ENCODE measurements around the gene ZBBX.

DNA sequence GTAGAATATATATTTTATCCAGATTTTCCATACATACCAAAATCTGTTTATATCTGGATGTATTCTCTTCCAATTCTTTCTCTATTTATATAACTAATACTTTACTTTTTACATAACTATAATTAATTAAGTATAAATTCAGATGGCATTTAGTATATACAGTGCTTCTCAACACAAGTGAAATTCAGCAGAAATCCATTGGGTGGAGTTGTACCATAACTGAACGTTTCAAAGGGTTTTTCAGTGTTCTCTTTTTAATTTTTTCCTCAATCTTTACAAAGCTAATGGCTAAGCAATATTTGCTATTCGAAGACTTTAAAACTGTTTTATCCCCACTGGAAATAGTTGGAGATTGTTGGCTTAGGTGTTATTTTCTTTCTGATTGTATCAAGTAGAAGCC, 13.9 kb upstream of the ZBBX start:
- TF ChIP-seq, protein P1, sequence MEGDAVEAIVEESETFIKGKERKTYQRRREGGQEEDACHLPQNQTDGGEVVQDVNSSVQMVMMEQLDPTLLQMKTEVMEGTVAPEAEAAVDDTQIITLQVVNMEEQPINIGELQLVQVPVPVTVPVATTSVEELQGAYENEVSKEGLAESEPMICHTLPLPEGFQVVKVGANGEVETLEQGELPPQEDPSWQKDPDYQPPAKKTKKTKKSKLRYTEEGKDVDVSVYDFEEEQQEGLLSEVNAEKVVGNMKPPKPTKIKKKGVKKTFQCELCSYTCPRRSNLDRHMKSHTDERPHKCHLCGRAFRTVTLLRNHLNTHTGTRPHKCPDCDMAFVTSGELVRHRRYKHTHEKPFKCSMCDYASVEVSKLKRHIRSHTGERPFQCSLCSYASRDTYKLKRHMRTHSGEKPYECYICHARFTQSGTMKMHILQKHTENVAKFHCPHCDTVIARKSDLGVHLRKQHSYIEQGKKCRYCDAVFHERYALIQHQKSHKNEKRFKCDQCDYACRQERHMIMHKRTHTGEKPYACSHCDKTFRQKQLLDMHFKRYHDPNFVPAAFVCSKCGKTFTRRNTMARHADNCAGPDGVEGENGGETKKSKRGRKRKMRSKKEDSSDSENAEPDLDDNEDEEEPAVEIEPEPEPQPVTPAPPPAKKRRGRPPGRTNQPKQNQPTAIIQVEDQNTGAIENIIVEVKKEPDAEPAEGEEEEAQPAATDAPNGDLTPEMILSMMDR (conservative IDR thresholded peaks at IDR 0.05; ENCODE audit: low read depth, low read length): no peak
- TF ChIP-seq POLR2A (IDR thresholded peaks at IDR 0.05; ENCODE audit: low read depth, low read length) (no peak), FOS (IDR thresholded peaks at IDR 0.05; ENCODE audit: low read depth, low read length) (no peak), MAFK (IDR thresholded peaks at IDR 0.05; ENCODE audit: low read depth, low read length) (no peak), SMC3 (IDR thresholded peaks at IDR 0.05; ENCODE audit: low read depth, low read length) (no peak), MXI1 (IDR thresholded peaks at IDR 0.05; ENCODE audit: borderline replicate concordance, low read depth, low read length) (no peak), RFX5 (IDR thresholded peaks at IDR 0.05; ENCODE audit: low read depth, low read length) (no peak), CHD1 (IDR thresholded peaks at IDR 0.05; ENCODE audit: low read depth, low read length) (no peak), RCOR1 (IDR thresholded peaks at IDR 0.05; ENCODE audit: insufficient replicate concordance, low read length) (no peak), NFE2L2 (IDR thresholded peaks at IDR 0.05; ENCODE audit: low read depth, low read length) (no peak), RAD21 (IDR thresholded peaks at IDR 0.05; ENCODE audit: low read length) (no peak)
- TF ChIP-seq, protein P2, sequence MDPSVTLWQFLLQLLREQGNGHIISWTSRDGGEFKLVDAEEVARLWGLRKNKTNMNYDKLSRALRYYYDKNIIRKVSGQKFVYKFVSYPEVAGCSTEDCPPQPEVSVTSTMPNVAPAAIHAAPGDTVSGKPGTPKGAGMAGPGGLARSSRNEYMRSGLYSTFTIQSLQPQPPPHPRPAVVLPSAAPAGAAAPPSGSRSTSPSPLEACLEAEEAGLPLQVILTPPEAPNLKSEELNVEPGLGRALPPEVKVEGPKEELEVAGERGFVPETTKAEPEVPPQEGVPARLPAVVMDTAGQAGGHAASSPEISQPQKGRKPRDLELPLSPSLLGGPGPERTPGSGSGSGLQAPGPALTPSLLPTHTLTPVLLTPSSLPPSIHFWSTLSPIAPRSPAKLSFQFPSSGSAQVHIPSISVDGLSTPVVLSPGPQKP (IDR thresholded peaks at IDR 0.05; ENCODE audit: borderline replicate concordance, low read depth, low read length): no peak
- TF ChIP-seq, protein P3, sequence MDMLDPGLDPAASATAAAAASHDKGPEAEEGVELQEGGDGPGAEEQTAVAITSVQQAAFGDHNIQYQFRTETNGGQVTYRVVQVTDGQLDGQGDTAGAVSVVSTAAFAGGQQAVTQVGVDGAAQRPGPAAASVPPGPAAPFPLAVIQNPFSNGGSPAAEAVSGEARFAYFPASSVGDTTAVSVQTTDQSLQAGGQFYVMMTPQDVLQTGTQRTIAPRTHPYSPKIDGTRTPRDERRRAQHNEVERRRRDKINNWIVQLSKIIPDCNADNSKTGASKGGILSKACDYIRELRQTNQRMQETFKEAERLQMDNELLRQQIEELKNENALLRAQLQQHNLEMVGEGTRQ (IDR thresholded peaks at IDR 0.05; ENCODE audit: low read depth, low read length): no peak
